MM.1S (cell line): ENCODE results near the gene TMEM238.

Experiments used
- EZH2 ChIP-seq: fragments of 300-600 bp; sonication (generic); optimal IDR thresholded peaks from 2 replicates; pipeline ENCODE3; 2017; ENCODE audit warnings: low read depth, mild to moderate bottlenecking, antibody characterized with exemption, low read length, mixed read lengths
- EZH2phosphoT487 ChIP-seq: fragments of 300-600 bp; sonication (generic); IDR thresholded peaks from 2 replicates; pipeline ENCODE4 v1.6.1; 2018; ENCODE audit warnings: antibody characterized with exemption, low read length
- TF ChIP-seq, protein P1 (sequence below): fragments of 300-600 bp; sonication (generic); IDR thresholded peaks from 2 replicates; pipeline ENCODE4 v1.5.1; 2016; ENCODE audit warnings: antibody characterized with exemption, low read length, mixed read lengths

DNA sequence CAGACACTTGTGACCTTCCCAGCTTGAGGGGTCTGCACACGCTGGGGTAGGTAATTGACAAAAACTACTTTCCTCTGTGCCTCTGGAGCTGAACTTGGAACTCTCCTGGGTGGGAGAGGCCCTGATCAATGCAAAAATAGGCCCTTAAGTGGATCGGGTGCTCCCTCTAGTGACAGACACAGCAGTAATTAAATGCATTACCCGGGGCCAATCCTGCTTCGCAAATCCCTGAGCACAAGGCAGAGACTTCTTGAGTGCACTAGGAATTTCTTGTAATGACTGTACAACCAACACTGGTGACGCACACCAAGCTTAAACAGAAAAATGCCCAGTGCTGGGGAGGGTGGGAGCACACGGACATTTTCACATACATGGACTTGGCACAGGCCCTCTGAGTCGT is 34.1 kb upstream of the TMEM238 start:
- TF ChIP-seq, protein P1, sequence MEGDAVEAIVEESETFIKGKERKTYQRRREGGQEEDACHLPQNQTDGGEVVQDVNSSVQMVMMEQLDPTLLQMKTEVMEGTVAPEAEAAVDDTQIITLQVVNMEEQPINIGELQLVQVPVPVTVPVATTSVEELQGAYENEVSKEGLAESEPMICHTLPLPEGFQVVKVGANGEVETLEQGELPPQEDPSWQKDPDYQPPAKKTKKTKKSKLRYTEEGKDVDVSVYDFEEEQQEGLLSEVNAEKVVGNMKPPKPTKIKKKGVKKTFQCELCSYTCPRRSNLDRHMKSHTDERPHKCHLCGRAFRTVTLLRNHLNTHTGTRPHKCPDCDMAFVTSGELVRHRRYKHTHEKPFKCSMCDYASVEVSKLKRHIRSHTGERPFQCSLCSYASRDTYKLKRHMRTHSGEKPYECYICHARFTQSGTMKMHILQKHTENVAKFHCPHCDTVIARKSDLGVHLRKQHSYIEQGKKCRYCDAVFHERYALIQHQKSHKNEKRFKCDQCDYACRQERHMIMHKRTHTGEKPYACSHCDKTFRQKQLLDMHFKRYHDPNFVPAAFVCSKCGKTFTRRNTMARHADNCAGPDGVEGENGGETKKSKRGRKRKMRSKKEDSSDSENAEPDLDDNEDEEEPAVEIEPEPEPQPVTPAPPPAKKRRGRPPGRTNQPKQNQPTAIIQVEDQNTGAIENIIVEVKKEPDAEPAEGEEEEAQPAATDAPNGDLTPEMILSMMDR: peak; percentile 71
- no peak for TF ChIP-seq EZH2phosphoT487
- TF ChIP-seq EZH2: no peak
